ENCODE measurements around the gene CD3G. TPM values are rescaled to one million over a fixed set of nuclear protein-coding genes. Genes with fewer than 3 reads are reported as not detected.
A peak's percentile ranks its signal among the peaks of the same experiment; 100 is the strongest.

The CD3G gene
- total RNA-seq, 4 donors from 2014 or later, result 0.13 to 0.33 (median 0.23) TPM; not detected in 1

GRCh38 chr11:118338637-118339061 is 5.5 kb upstream of the CD3G start:
- DNase-seq (ENCODE audit: extremely low spot score), result no peak
- Histone ChIP-seq H3K27me3 (peaks cover 0 to 40% (median 0%) of the 10 kb centered on the region in 4 donors), H3K4me1 (no peaks in the 10 kb centered on the region), H3K27ac (replicated peaks in 1 of 4) (no peak overlapping the region), H3K4me3 (no peak overlapping the region), H3K9me3 (no peaks in the 10 kb centered on the region), H3K36me3 (no peaks in the 10 kb centered on the region)
- TF ChIP-seq EP300 (IDR thresholded peaks at IDR 0.05) (no peak), POLR2AphosphoS5 (IDR thresholded peaks at IDR 0.05) (no peak), POLR2A (IDR thresholded peaks at IDR 0.05; ENCODE audit: low read depth) (no peak)
- TF ChIP-seq, protein P1, sequence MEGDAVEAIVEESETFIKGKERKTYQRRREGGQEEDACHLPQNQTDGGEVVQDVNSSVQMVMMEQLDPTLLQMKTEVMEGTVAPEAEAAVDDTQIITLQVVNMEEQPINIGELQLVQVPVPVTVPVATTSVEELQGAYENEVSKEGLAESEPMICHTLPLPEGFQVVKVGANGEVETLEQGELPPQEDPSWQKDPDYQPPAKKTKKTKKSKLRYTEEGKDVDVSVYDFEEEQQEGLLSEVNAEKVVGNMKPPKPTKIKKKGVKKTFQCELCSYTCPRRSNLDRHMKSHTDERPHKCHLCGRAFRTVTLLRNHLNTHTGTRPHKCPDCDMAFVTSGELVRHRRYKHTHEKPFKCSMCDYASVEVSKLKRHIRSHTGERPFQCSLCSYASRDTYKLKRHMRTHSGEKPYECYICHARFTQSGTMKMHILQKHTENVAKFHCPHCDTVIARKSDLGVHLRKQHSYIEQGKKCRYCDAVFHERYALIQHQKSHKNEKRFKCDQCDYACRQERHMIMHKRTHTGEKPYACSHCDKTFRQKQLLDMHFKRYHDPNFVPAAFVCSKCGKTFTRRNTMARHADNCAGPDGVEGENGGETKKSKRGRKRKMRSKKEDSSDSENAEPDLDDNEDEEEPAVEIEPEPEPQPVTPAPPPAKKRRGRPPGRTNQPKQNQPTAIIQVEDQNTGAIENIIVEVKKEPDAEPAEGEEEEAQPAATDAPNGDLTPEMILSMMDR (IDR thresholded peaks at IDR 0.05), result no peak
- intact Hi-C loops (cut with DNase I), result no loop called here
- WGBS, result 57% methylated on average over 7 of the region's 7 CpGs

DNA sequence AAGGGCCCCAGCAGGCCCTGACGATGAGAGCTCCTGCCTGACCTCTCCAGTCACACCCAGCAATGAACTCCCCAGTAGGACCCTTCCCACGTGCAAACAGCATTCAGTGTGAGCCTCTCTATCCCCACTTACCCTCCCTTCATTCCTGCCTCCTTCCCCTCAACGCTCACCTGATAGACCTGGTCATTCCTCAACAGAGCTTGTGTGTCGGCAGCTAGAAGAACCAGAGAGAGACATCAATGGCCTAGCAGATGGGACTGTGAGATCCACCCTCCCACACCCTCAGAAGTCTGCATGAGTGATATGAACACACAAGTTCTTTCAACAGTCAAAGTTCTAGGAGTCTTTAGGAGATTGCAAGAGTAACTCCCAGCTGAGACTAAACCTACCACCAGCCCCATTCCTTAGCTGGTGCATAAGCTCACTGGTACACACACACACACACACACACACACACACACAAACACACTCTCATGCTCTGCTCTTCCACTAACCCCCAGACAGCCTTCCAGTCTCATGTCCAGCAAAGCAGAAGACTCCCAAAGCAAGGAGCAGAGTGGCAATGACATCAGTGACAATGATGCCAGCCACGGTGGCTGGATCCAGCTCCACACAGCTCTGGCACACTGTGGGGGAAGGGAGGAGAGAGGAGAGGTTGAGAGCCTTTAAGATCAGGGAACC is 4.7 kb upstream of the CD3G start:
- no peak for DNase-seq (ENCODE audit: extremely low spot score)
- Histone ChIP-seq H3K9me3 (no peaks in the 10 kb centered on the region), H3K36me3 (no peaks in the 10 kb centered on the region), H3K27me3 (peaks cover 0 to 48% (median 0%) of the 10 kb centered on the region in 4 donors), H3K27ac (replicated peaks in 1 of 4) (no peak overlapping the region), H3K4me1 (no peaks in the 10 kb centered on the region), H3K4me3 (no peak overlapping the region)
- intact Hi-C loops (cut with DNase I), result no loop called here
- 82% methylated on average over 5 of the region's 5 CpGs for WGBS
- TF ChIP-seq, protein P1 (IDR thresholded peaks at IDR 0.05), result no peak
- TF ChIP-seq EP300 (IDR thresholded peaks at IDR 0.05) (no peak), POLR2A (IDR thresholded peaks at IDR 0.05; ENCODE audit: low read depth) (no peak), POLR2AphosphoS5 (IDR thresholded peaks at IDR 0.05) (no peak)

GRCh38 chr11:118340449-118340848 is 3.7 kb upstream of the CD3G start:
- Histone ChIP-seq H3K4me3 (no peak overlapping the region), H3K27ac (replicated peaks in 1 of 4) (no peak overlapping the region), H3K4me1 (no peaks in the 10 kb centered on the region), H3K27me3 (peaks cover 0 to 52% (median 0%) of the 10 kb centered on the region in 4 donors), H3K9me3 (no peaks in the 10 kb centered on the region), H3K36me3 (no peaks in the 10 kb centered on the region)
- TF ChIP-seq EP300 (IDR thresholded peaks at IDR 0.05) (no peak), POLR2A (IDR thresholded peaks at IDR 0.05; ENCODE audit: low read depth) (no peak), POLR2AphosphoS5 (IDR thresholded peaks at IDR 0.05) (no peak)
- TF ChIP-seq, protein P1 (IDR thresholded peaks at IDR 0.05), result no peak
- no peak for DNase-seq (ENCODE audit: extremely low spot score)
- intact Hi-C loops (cut with DNase I), result no loop called here
- 95% methylated on average over 3 of the region's 3 CpGs for WGBS

GRCh38 chr11:118341261-118341660 is 2.9 kb upstream of the CD3G start:
- no peak overlapping the region for H3K4me3 ChIP-seq
- WGBS, result 83% methylated on average over 3 of the region's 3 CpGs
- peak; percentile 72 for DNase-seq (ENCODE audit: extremely low spot score)
- TF ChIP-seq EP300 (IDR thresholded peaks at IDR 0.05), result no peak
- TF ChIP-seq POLR2A (IDR thresholded peaks at IDR 0.05; ENCODE audit: low read depth), result no peak
- TF ChIP-seq POLR2AphosphoS5 (IDR thresholded peaks at IDR 0.05), result no peak
- TF ChIP-seq, protein P1 (IDR thresholded peaks at IDR 0.05), result no peak
- no peaks in the 10 kb centered on the region for H3K9me3 ChIP-seq
- H3K4me1 ChIP-seq, result no peaks in the 10 kb centered on the region
- H3K27me3 ChIP-seq, result peaks cover 0 to 46% (median 0%) of the 10 kb centered on the region in 4 donors
- no peaks in the 10 kb centered on the region for H3K36me3 ChIP-seq
- H3K27ac ChIP-seq (replicated peaks in 1 of 4), result no peak overlapping the region
- intact Hi-C loops (cut with DNase I), result no loop called here
